WTC11 (cell line): ENCODE data around the gene QRICH2. TPM values are rescaled to one million over a fixed set of nuclear protein-coding genes. Genes with fewer than 3 reads are reported as not detected.

Experiments
- ATAC-seq: fragments of 200-7000 bp; cut with Tn5 transposase; 2 replicates; pipeline ENCODE4 v1.10.0; 2021; ENCODE audit warnings: mild to moderate bottlenecking, moderate library complexity
- CTCF ChIA-PET: fragments of 300-600 bp; sonication (Branson Sonifier 250); formaldehyde crosslinking; loops from one replicate; lab custom pipeline; 2021; ENCODE audit warnings: antibody characterized with exemption; lab: Charles Lee
- POLR2A ChIA-PET: fragments of 350-600 bp; sonication (Branson Sonifier 250); formaldehyde crosslinking; loops from one replicate; lab custom pipeline; 2021; ENCODE audit warnings: antibody characterized with exemption; lab: Charles Lee
- DNase-seq: peaks from one replicate; pipeline ENCODE4 v3.0.0; 2021; ENCODE audit warnings: low spot score
- H3K27ac Mint-ChIP-seq: 2 replicates; pipeline ENCODE4 v1.8.0; 2021; ENCODE audit warnings: mixed read lengths
- H3K27me3 Mint-ChIP-seq: 2 replicates; pipeline ENCODE4 v1.8.0; 2021; ENCODE audit warnings: low read depth, mild to moderate bottlenecking, moderate library complexity, mixed read lengths
- H3K36me3 Mint-ChIP-seq: 2 replicates; pipeline ENCODE4 v1.8.0; 2021; ENCODE audit warnings: mixed read lengths
- H3K4me1 Mint-ChIP-seq: 2 replicates; pipeline ENCODE4 v1.8.0; 2022; ENCODE audit warnings: mixed read lengths
- H3K4me3 Mint-ChIP-seq: 2 replicates; pipeline ENCODE4 v1.8.0; 2021; ENCODE audit warnings: mild to moderate bottlenecking, moderate library complexity, mixed read lengths
- H3K9me3 Mint-ChIP-seq: 2 replicates; pipeline ENCODE4 v1.8.0; 2021; ENCODE audit warnings: mixed read lengths
- ATF2 ChIP-seq: sonication (generic); formaldehyde crosslinking; IDR thresholded peaks from 2 replicates; pipeline ENCODE4 v1.8.1; 2022; ENCODE audit warnings: low read depth, missing genetic modification reagents, borderline replicate concordance
- ATF3 ChIP-seq: sonication (generic); formaldehyde crosslinking; conservative IDR thresholded peaks from 2 replicates; pipeline ENCODE4 v1.8.1; 2022; ENCODE audit warnings: mild to moderate bottlenecking, missing genetic modification reagents
- CREM ChIP-seq: sonication (generic); formaldehyde crosslinking; IDR thresholded peaks from 2 replicates; pipeline ENCODE4 v1.8.1; 2022; ENCODE audit warnings: mild to moderate bottlenecking, missing genetic modification reagents, moderate library complexity
- E2F5 ChIP-seq: sonication (generic); formaldehyde crosslinking; IDR thresholded peaks from 2 replicates; pipeline ENCODE4 v1.8.1; 2022; ENCODE audit warnings: mild to moderate bottlenecking, moderate library complexity, missing genetic modification reagents
- ETV6 ChIP-seq: sonication (generic); formaldehyde crosslinking; IDR thresholded peaks from 2 replicates; pipeline ENCODE4 v1.8.1; 2022; ENCODE audit warnings: mild to moderate bottlenecking, missing genetic modification reagents
- JAZF1 ChIP-seq: fragments of 250-450 bp; sonication (Bioruptor Pico); IDR thresholded peaks from 2 replicates; pipeline ENCODE4 v1.9.0; 2021; ENCODE audit warnings: moderate library complexity, mild to moderate bottlenecking, inconsistent platforms
- MAX ChIP-seq: sonication (generic); formaldehyde crosslinking; IDR thresholded peaks from 2 replicates; pipeline ENCODE4 v1.8.0; 2022; ENCODE audit warnings: mild to moderate bottlenecking, missing genetic modification reagents
- NFATC4 ChIP-seq: fragments of 250-450 bp; sonication (Bioruptor Pico); IDR thresholded peaks from 2 replicates; pipeline ENCODE4 v1.9.0; 2021; ENCODE audit warnings: mild to moderate bottlenecking
- OVOL2 ChIP-seq: fragments of 250-450 bp; sonication (Bioruptor Pico); IDR thresholded peaks from 2 replicates; pipeline ENCODE4 v1.9.0; 2021; ENCODE audit warnings: mild to moderate bottlenecking, borderline replicate concordance
- PRRX2 ChIP-seq: fragments of 250-450 bp; sonication (Bioruptor Pico); IDR thresholded peaks from 2 replicates; pipeline ENCODE4 v1.8.0; 2021; ENCODE audit warnings: mild to moderate bottlenecking
- SMAD3 ChIP-seq: sonication (generic); formaldehyde crosslinking; IDR thresholded peaks from 2 replicates; pipeline ENCODE4 v1.8.0; 2022; ENCODE audit warnings: missing genetic modification reagents, mild to moderate bottlenecking, borderline replicate concordance
- ZNF121 ChIP-seq: sonication (generic); formaldehyde crosslinking; IDR thresholded peaks from 2 replicates; pipeline ENCODE4 v1.8.0; 2023; ENCODE audit warnings: missing genetic modification reagents
- ZNF232 ChIP-seq: sonication (generic); formaldehyde crosslinking; IDR thresholded peaks from 2 replicates; pipeline ENCODE4 v1.8.0; 2022; ENCODE audit warnings: mild to moderate bottlenecking, missing genetic modification reagents
- ZNF396 ChIP-seq: fragments of 250-450 bp; sonication (Bioruptor Pico); IDR thresholded peaks from 2 replicates; pipeline ENCODE4 v1.8.0; 2021; ENCODE audit warnings: mild to moderate bottlenecking, moderate library complexity, borderline replicate concordance
- ZNF416 ChIP-seq: fragments of 250-450 bp; sonication (Bioruptor Pico); IDR thresholded peaks from 2 replicates; pipeline ENCODE4 v1.9.0; 2021; ENCODE audit warnings: mild to moderate bottlenecking, inconsistent platforms
- ZNF423 ChIP-seq: fragments of 250-450 bp; sonication (Bioruptor Pico); IDR thresholded peaks from 2 replicates; pipeline ENCODE4 v2.1.2; 2022; ENCODE audit warnings: mild to moderate bottlenecking, moderate library complexity
- total RNA-seq: library from RNA; stranded (reverse); gene quantifications from 3 replicates; pipeline ENCODE4 v1.2.3, GENCODE V29; 2021
- TF ChIP-seq, protein P1 (sequence below): fragments of 250-450 bp; sonication (Bioruptor Pico); IDR thresholded peaks from 2 replicates; pipeline ENCODE4 v2.1.2; 2022; ENCODE audit warnings: mild to moderate bottlenecking, moderate library complexity

Gene QRICH2
- total RNA-seq, 1 experiment from 2014 or later: 1.5 TPM

GRCh38 chr17:76276461-76277299 is 31.4 kb downstream of the QRICH2 start:
- CTCF ChIA-PET: interaction anchor here (0.6 kb wide), 1 partner anchor 155 kb away, joined by 3 read pairs; no protein-coding TSS in a partner anchor
- H3K36me3 Mint-ChIP-seq: no peaks in the 10 kb centered on the region
- peaks cover 2% of the 10 kb centered on the region; the same call in 1 of the 2 replicates for H3K4me1 Mint-ChIP-seq
- POLR2A ChIA-PET: no interaction called here
- H3K27me3 Mint-ChIP-seq: no peaks in the 10 kb centered on the region
- no peak for ATAC-seq
- H3K27ac Mint-ChIP-seq: peak overlapping the region; percentile 41; the same call in 1 of the 2 replicates
- DNase-seq: no peak
- TF ChIP-seq SMAD3: no peak
- no peak for TF ChIP-seq OVOL2 (CRISPR knock-in tag)
- no peak for TF ChIP-seq ZNF423 (CRISPR knock-in tag)
- TF ChIP-seq ZNF396: no peak
- TF ChIP-seq, all 79 proteins: peak for 0
- Mint-ChIP-seq H3K4me3 (no peak overlapping the region), H3K9me3 (no peaks in the 10 kb centered on the region)

DNA sequence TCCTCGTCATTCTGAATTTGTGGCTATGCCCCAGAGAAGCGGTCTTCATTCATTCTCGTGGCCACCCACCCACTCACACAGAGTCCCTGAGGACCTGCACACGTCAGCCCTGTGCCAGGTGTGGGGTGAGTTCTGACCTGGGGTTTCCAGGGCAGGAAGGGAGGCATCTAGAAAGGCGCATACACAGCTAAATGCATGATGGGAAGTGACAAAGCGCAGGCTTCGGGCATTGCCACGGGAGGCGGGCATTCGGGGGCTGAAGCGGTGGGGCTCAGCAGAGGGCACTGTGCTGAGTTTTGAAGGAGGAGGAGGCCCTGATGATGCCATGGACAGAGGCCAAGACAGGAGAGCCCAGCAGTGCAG is 32.0 kb downstream of the QRICH2 start:
- Mint-ChIP-seq H3K27ac (no peak overlapping the region; the same call in 1 of the 2 replicates), H3K4me1 (peaks cover 5% of the 10 kb centered on the region; the same call in 1 of the 2 replicates), H3K4me3 (no peak overlapping the region)
- TF ChIP-seq, protein P1, sequence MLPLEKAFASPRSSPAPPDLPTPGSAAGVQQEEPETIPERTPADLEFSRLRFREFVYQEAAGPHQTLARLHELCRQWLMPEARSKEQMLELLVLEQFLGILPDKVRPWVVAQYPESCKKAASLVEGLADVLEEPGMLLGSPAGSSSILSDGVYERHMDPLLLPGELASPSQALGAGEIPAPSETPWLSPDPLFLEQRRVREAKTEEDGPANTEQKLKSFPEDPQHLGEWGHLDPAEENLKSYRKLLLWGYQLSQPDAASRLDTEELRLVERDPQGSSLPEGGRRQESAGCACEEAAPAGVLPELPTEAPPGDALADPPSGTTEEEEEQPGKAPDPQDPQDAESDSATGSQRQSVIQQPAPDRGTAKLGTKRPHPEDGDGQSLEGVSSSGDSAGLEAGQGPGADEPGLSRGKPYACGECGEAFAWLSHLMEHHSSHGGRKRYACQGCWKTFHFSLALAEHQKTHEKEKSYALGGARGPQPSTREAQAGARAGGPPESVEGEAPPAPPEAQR (CRISPR knock-in tag): no peak
- TF ChIP-seq ZNF121: no peak
- TF ChIP-seq ATF2 (CRISPR knock-in tag): no peak
- TF ChIP-seq ZNF416 (CRISPR knock-in tag): no peak
- TF ChIP-seq E2F5 (CRISPR knock-in tag): no peak
- no peak for TF ChIP-seq PRRX2 (CRISPR knock-in tag)
- TF ChIP-seq NFATC4 (CRISPR knock-in tag): no peak
- no peak for TF ChIP-seq CREM (CRISPR knock-in tag)
- TF ChIP-seq ETV6 (CRISPR knock-in tag): no peak
- no peak for TF ChIP-seq JAZF1 (CRISPR knock-in tag)
- no peak for TF ChIP-seq ATF3 (CRISPR knock-in tag)
- TF ChIP-seq, all 79 proteins: peak for 0
- DNase-seq (no peak), ATAC-seq (no peak)
- ChIA-PET CTCF (interaction anchor here (0.7 to 2.2 kb wide), 3 partner anchors 29 to 151 kb away, joined by 3 to 5 read pairs (median 5); no protein-coding TSS in a partner anchor), POLR2A (no interaction called here)
- Mint-ChIP-seq H3K27me3 (no peaks in the 10 kb centered on the region), H3K9me3 (no peaks in the 10 kb centered on the region), H3K36me3 (no peaks in the 10 kb centered on the region)

DNA sequence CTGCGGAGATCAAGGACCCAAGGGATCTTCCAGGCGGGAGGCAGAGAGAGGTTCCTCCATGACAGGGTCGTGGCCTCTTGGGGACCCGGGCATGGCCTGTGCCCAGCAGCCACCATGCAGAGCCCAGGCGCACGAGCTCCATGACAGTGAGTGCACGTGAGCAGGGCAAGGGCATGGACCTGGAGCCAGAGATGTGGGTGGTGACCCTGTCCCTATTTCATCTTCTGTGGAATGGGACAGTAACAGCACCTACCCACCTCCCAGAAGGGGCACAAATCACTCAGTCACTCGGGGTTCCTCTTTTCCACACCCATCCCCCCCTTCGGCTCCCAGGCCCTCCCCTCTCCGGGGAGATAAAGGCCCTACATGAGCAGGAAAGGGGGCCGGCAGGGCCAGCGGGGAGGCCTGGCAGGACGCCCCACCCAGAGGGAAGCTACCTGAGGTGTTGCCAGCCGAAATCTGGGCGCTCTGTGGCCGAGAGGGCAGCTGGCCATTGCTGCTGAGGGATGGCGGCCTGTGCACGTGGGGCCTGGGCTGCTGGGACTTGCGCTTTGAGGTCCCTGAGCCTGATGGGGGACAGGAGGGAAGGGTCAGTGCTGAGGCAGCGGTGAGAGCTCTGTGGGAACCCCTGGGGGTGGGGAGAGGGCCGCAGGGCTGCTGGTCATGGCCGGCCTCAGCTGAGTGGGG is 32.6 kb downstream of the QRICH2 start:
- no peak overlapping the region for H3K4me3 Mint-ChIP-seq
- H3K9me3 Mint-ChIP-seq: no peaks in the 10 kb centered on the region
- CTCF ChIA-PET: interaction anchor here (0.7 to 3.3 kb wide), 7 partner anchors 16 to 261 kb away, joined by 3 to 13 read pairs (median 5); no protein-coding TSS in a partner anchor
- TF ChIP-seq ZNF232 (CRISPR knock-in tag): no peak
- no peak for TF ChIP-seq MAX (CRISPR knock-in tag)
- peaks cover 7% of the 10 kb centered on the region; the same call in 1 of the 2 replicates for H3K4me1 Mint-ChIP-seq
- DNase-seq (no peak), ATAC-seq (no peak)
- H3K27me3 Mint-ChIP-seq: no peaks in the 10 kb centered on the region
- H3K36me3 Mint-ChIP-seq: no peaks in the 10 kb centered on the region
- POLR2A ChIA-PET: interaction anchor here (1.4 kb wide), 1 partner anchor 11 kb away, joined by 4 read pairs; the partner anchor contains the start of gene UBALD2
- H3K27ac Mint-ChIP-seq: no peak overlapping the region
